Measurements from ENCODE around the gene TRPC1.
"Not testable (repeated sequence)": the region's sequence is repeated elsewhere in the genome, so short reads cannot be mapped to it uniquely, and the experiment has no call there.

The TRPC1 gene

DNA sequence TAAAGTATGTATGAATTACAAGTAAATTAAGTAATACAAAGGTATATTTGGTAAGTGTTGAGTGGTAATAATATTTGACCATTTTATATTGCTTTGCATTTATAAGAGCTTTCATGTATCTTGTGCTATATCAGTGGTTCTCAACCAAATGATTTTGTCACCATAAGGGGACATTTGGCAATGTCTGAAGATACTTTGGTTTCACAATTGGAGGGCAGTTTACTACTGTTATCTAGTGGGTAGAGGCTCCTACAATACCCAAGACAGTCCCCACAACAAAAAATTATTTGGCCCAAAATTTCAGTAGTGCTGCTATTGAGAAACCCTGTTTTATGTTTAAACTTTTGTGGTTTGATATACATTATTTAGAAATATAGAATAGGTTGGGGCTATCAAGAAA lies 14.6 kb downstream of the TRPC1 start:
- Histone ChIP-seq H3K4me1 (ENCODE audit: insufficient read depth, low read length, poor library complexity, severe bottlenecking) (no peaks in the 10 kb centered on the region), H3K4me3 (ENCODE audit: low read length, poor library complexity, severe bottlenecking) (no peak overlapping the region), H3K36me3 (ENCODE audit: insufficient read depth, low read length) (no peaks in the 10 kb centered on the region), H3F3A (ENCODE audit: low read depth) (no peaks in the 10 kb centered on the region), H2AFZ (ENCODE audit: low read length) (no peak overlapping the region), H3K27me3 (ENCODE audit: insufficient read depth, low read length, poor library complexity, severe bottlenecking) (no peaks in the 10 kb centered on the region), H3K9me3 (ENCODE audit: insufficient read depth, low read depth, low read length) (no peaks in the 10 kb centered on the region), H4K20me1 (ENCODE audit: insufficient read depth, low read length, poor library complexity, severe bottlenecking) (no peaks in the 10 kb centered on the region), H3K79me2 (ENCODE audit: insufficient read depth, low read length) (no peaks in the 10 kb centered on the region), H3K4me2 (ENCODE audit: low read depth, low read length, poor library complexity, severe bottlenecking) (no peak overlapping the region), H3K9ac (ENCODE audit: low read depth, low read length, poor library complexity, severe bottlenecking) (no peak overlapping the region), H3K9me2 (replicated peaks; ENCODE audit: low read depth, low read length) (no peaks in the 10 kb centered on the region)
- TF ChIP-seq EZH2phosphoT487 (IDR thresholded peaks at IDR 0.05; ENCODE audit: borderline replicate concordance): no peak
- TF ChIP-seq, protein P1, sequence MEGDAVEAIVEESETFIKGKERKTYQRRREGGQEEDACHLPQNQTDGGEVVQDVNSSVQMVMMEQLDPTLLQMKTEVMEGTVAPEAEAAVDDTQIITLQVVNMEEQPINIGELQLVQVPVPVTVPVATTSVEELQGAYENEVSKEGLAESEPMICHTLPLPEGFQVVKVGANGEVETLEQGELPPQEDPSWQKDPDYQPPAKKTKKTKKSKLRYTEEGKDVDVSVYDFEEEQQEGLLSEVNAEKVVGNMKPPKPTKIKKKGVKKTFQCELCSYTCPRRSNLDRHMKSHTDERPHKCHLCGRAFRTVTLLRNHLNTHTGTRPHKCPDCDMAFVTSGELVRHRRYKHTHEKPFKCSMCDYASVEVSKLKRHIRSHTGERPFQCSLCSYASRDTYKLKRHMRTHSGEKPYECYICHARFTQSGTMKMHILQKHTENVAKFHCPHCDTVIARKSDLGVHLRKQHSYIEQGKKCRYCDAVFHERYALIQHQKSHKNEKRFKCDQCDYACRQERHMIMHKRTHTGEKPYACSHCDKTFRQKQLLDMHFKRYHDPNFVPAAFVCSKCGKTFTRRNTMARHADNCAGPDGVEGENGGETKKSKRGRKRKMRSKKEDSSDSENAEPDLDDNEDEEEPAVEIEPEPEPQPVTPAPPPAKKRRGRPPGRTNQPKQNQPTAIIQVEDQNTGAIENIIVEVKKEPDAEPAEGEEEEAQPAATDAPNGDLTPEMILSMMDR (conservative IDR thresholded peaks at IDR 0.05; ENCODE audit: low read length): no peak

DNA sequence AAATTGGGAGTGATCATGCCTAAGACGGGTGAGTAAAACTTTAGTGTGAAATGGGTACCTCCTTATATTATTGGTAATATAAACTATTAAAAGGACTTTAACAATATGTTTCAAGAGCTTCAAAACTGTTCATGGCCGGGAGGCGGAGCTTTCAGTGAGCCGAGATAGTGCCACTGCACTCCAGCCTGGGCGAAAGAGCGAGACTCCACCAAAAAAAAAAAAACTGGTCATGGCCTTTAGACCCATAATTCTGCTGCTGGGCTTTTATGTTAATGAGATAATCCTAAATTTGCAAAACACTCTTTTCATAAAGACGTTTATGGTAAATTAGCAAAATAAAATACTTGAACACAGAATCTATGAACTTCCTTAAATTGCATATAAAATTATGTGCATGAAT lies 22.8 kb downstream of the TRPC1 start:
- Histone ChIP-seq H3K79me2 (ENCODE audit: insufficient read depth, low read length) (no peaks in the 10 kb centered on the region), H3K27me3 (ENCODE audit: insufficient read depth, low read length, poor library complexity, severe bottlenecking) (no peaks in the 10 kb centered on the region), H3K4me1 (ENCODE audit: insufficient read depth, low read length, poor library complexity, severe bottlenecking) (no peaks in the 10 kb centered on the region), H2AFZ (ENCODE audit: low read length) (no peak overlapping the region), H3F3A (ENCODE audit: low read depth) (no peaks in the 10 kb centered on the region), H4K20me1 (ENCODE audit: insufficient read depth, low read length, poor library complexity, severe bottlenecking) (no peaks in the 10 kb centered on the region), H3K4me3 (ENCODE audit: low read length, poor library complexity, severe bottlenecking) (no peak overlapping the region), H3K4me2 (ENCODE audit: low read depth, low read length, poor library complexity, severe bottlenecking) (no peak overlapping the region), H3K9me2 (replicated peaks; ENCODE audit: low read depth, low read length) (no peaks in the 10 kb centered on the region), H3K9me3 (ENCODE audit: insufficient read depth, low read depth, low read length) (no peaks in the 10 kb centered on the region), H3K9ac (ENCODE audit: low read depth, low read length, poor library complexity, severe bottlenecking) (no peak overlapping the region), H3K36me3 (ENCODE audit: insufficient read depth, low read length) (no peaks in the 10 kb centered on the region)
- TF ChIP-seq, protein P1 (conservative IDR thresholded peaks at IDR 0.05; ENCODE audit: low read length): no peak
- no peak for TF ChIP-seq EZH2phosphoT487 (IDR thresholded peaks at IDR 0.05; ENCODE audit: borderline replicate concordance)

DNA sequence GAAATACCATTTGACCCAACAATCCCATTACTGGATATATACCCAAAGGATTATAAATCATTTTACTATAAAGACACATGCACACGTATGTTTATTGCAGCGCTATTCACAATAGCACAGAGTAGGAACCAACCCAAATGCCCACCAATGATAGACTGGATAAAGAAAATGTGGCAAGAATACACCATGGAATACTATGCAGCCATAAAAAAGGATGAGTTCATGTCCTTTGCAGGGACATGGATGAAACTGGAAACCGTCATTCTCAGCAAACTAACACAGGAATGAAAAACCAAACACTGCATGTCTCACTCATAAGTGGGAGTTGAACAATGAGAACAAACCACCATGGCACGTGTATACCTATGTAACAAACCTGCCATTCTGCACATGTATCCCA lies 26.7 kb downstream of the TRPC1 start:
- H3K9ac ChIP-seq (ENCODE audit: low read depth, low read length, poor library complexity, severe bottlenecking); H3K9me2 ChIP-seq (replicated peaks; ENCODE audit: low read depth, low read length); H3F3A ChIP-seq (ENCODE audit: low read depth); H3K4me1 ChIP-seq (ENCODE audit: insufficient read depth, low read length, poor library complexity, severe bottlenecking); H4K20me1 ChIP-seq (ENCODE audit: insufficient read depth, low read length, poor library complexity, severe bottlenecking); H3K36me3 ChIP-seq (ENCODE audit: insufficient read depth, low read length); H2AFZ ChIP-seq (ENCODE audit: low read length); H3K4me2 ChIP-seq (ENCODE audit: low read depth, low read length, poor library complexity, severe bottlenecking); H3K9me3 ChIP-seq (ENCODE audit: insufficient read depth, low read depth, low read length); H3K4me3 ChIP-seq (ENCODE audit: low read length, poor library complexity, severe bottlenecking); H3K79me2 ChIP-seq (ENCODE audit: insufficient read depth, low read length); H3K27me3 ChIP-seq (ENCODE audit: insufficient read depth, low read length, poor library complexity, severe bottlenecking): not testable (repeated sequence)

DNA sequence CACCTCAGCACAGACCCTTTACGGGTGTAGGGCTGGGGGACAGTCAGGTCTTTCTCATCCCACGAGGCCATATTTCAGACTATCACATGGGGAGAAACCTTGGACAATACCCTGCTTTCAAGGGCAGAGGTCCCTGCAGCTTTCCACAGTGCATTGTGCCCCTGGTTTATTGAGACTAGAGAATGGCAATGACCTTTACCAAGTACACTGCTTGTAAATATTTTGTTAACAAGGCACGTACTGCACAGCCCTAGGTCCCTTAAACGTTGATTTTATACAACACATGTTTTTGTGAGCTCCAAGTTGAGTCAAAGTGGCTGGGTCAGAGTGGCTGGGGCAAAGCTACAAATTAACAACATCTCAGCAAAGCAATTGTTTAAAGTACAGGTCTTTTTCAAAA lies 28.8 kb downstream of the TRPC1 start:
- not testable (repeated sequence) for H3K27me3 ChIP-seq (ENCODE audit: insufficient read depth, low read length, poor library complexity, severe bottlenecking); H3K9ac ChIP-seq (ENCODE audit: low read depth, low read length, poor library complexity, severe bottlenecking); H3K4me3 ChIP-seq (ENCODE audit: low read length, poor library complexity, severe bottlenecking); H3K4me1 ChIP-seq (ENCODE audit: insufficient read depth, low read length, poor library complexity, severe bottlenecking); H3K4me2 ChIP-seq (ENCODE audit: low read depth, low read length, poor library complexity, severe bottlenecking); H3K9me2 ChIP-seq (replicated peaks; ENCODE audit: low read depth, low read length); H3K79me2 ChIP-seq (ENCODE audit: insufficient read depth, low read length); H2AFZ ChIP-seq (ENCODE audit: low read length); H3F3A ChIP-seq (ENCODE audit: low read depth); H4K20me1 ChIP-seq (ENCODE audit: insufficient read depth, low read length, poor library complexity, severe bottlenecking); H3K9me3 ChIP-seq (ENCODE audit: insufficient read depth, low read depth, low read length); H3K36me3 ChIP-seq (ENCODE audit: insufficient read depth, low read length)

Measured in Loucy (cell line).